Measurements from ENCODE around the gene GPC6. TPM values are rescaled to one million over a fixed set of nuclear protein-coding genes. Genes with fewer than 3 reads are reported as not detected.

Gene GPC6
- total and polyA plus RNA-seq, 9 of the 15 experiments (the other 6 are each of a cell fraction or from before 2014, with no cell fraction given), result under 0.01 to 0.20 (median 0.01) TPM; not detected in 4

DNA sequence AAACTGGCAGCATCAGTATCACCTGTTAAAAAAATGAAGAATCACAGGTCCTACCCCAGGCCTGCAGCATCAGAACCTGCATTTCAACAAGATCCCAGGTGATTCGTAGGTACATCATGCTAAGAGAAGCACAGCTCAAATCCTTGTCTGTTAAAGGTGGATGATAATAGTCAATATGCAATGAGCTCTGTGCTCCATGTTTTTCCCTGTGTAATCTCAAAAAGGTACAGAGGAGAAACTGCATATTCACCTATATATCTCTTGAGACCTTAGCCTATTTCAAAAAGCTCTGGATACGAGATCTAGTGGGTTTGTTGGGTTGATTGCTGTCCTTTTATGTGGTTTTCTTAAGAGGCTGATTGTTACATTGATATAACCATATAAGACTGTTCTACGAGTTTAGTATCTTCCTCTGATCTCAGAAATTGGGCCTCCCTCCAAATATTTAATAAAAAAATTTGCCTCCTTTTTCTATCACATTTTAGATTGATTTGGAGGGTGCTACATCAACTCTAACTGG lies 1104.0 kb downstream of the GPC6 start:
- H3K36me3 ChIP-seq (ENCODE audit: control insufficient read depth, insufficient read depth, low read length), result no peaks in the 10 kb centered on the region
- FAIRE-seq (no peak), ATAC-seq (no peak), DNase-seq (ENCODE audit: extremely low read depth in 1 of 4, low spot score in 3 of 4) (no peak)
- no peaks in the 10 kb centered on the region for H3K9me1 ChIP-seq (ENCODE audit: control insufficient read depth, insufficient read depth, low read length)
- WGBS (ENCODE audit: insufficient coverage, low coverage, missing lambda C conversion rate), result 0% methylated on average over 2 of the region's 3 CpGs
- in situ Hi-C loops (cut with MboI) (no loop called here), intact Hi-C loops (cut with micrococcal nuclease) (no loop called here)
- BruUV-seq (replicated peaks), result no TSS peak
- H4K20me1 ChIP-seq (replicated peaks; ENCODE audit: control insufficient read depth, insufficient read depth, low read length), result no peaks in the 10 kb centered on the region
- no peaks in the 10 kb centered on the region for H3K9me3 ChIP-seq (replicated peaks; ENCODE audit: control insufficient read depth, insufficient read depth, low read depth, low read length)
- no peaks in the 10 kb centered on the region for H3K27me3 ChIP-seq (ENCODE audit: control insufficient read depth in 2 of 2, insufficient read depth in 2 of 2, low read length in 2 of 2)
- H3K4me3 ChIP-seq, result no peak overlapping the region
- H3K4me2 ChIP-seq (ENCODE audit: insufficient read depth, low read length), result no peak overlapping the region
- H3K9ac ChIP-seq (ENCODE audit: insufficient read depth in 1 of 2, low read depth in 2 of 2, low read length in 2 of 2), result no peak overlapping the region
- no peak overlapping the region for H3K27ac ChIP-seq (ENCODE audit: extremely low read depth, low read depth, low read length)
- ChIA-PET CTCF (ENCODE audit: low intra/inter-chr PET ratio) (no interaction called here), POLR2A (no interaction called here)
- no peaks in the 10 kb centered on the region for H3K79me2 ChIP-seq (ENCODE audit: control insufficient read depth, insufficient read depth, low read length)
- H2AFZ ChIP-seq (ENCODE audit: low read depth, low read length), result no peak overlapping the region
- TF ChIP-seq ZNF23 (CRISPR knock-in tag; IDR thresholded peaks at IDR 0.05), result no peak
- TF ChIP-seq KAT2B (IDR thresholded peaks at IDR 0.05; ENCODE audit: low read depth, low read length), result no peak
- no peak for TF ChIP-seq KDM5B (IDR thresholded peaks at IDR 0.05; ENCODE audit: insufficient replicate concordance, low read depth, low read length)
- peak; percentile 0 for TF ChIP-seq POLR3G (IDR thresholded peaks at IDR 0.05; ENCODE audit: extremely low read depth, insufficient read length, insufficient replicate concordance)
- no peak for TF ChIP-seq BRCA1 (IDR thresholded peaks at IDR 0.05)
- TF ChIP-seq BRCA1 (CRISPR knock-in tag; IDR thresholded peaks at IDR 0.05), result no peak
- H3K4me1 ChIP-seq (replicated peaks in 1 of 2; ENCODE audit: control insufficient read depth in 2 of 2, insufficient read depth in 2 of 2, low read length in 2 of 2), result no peaks in the 10 kb centered on the region

- BruUV-seq (replicated peaks), result no TSS peak
- Histone ChIP-seq H3K9me1 (ENCODE audit: control insufficient read depth, insufficient read depth, low read length) (no peaks in the 10 kb centered on the region), H3K9me3 (replicated peaks; ENCODE audit: control insufficient read depth, insufficient read depth, low read depth, low read length) (no peaks in the 10 kb centered on the region), H2AFZ (ENCODE audit: low read depth, low read length) (no peak overlapping the region), H3K4me3 (no peak overlapping the region), H3K27ac (ENCODE audit: extremely low read depth, low read depth, low read length) (no peak overlapping the region), H4K20me1 (replicated peaks; ENCODE audit: control insufficient read depth, insufficient read depth, low read length) (no peaks in the 10 kb centered on the region), H3K36me3 (ENCODE audit: control insufficient read depth, insufficient read depth, low read length) (no peaks in the 10 kb centered on the region), H3K4me2 (ENCODE audit: insufficient read depth, low read length) (no peak overlapping the region), H3K27me3 (ENCODE audit: control insufficient read depth in 2 of 2, insufficient read depth in 2 of 2, low read length in 2 of 2) (no peaks in the 10 kb centered on the region), H3K4me1 (replicated peaks in 1 of 2; ENCODE audit: control insufficient read depth in 2 of 2, insufficient read depth in 2 of 2, low read length in 2 of 2) (no peaks in the 10 kb centered on the region), H3K79me2 (ENCODE audit: control insufficient read depth, insufficient read depth, low read length) (no peaks in the 10 kb centered on the region), H3K9ac (ENCODE audit: insufficient read depth in 1 of 2, low read depth in 2 of 2, low read length in 2 of 2) (no peak overlapping the region)
- WGBS (ENCODE audit: insufficient coverage, low coverage, missing lambda C conversion rate), result 0% methylated on average over 3 of the region's 3 CpGs
- ATAC-seq (no peak), FAIRE-seq (no peak), DNase-seq (ENCODE audit: extremely low read depth in 1 of 4, low spot score in 3 of 4) (no peak)
- ChIA-PET POLR2A (no interaction called here), CTCF (ENCODE audit: low intra/inter-chr PET ratio) (no interaction called here)
- intact Hi-C loops (cut with micrococcal nuclease) (no loop called here), in situ Hi-C loops (cut with MboI) (no loop called here)
- TF ChIP-seq CBFB (CRISPR knock-in tag; IDR thresholded peaks at IDR 0.05), result no peak
- TF ChIP-seq MEF2D (tag; conservative IDR thresholded peaks at IDR 0.05; ENCODE audit: low read depth), result no peak
- TF ChIP-seq, protein P1, sequence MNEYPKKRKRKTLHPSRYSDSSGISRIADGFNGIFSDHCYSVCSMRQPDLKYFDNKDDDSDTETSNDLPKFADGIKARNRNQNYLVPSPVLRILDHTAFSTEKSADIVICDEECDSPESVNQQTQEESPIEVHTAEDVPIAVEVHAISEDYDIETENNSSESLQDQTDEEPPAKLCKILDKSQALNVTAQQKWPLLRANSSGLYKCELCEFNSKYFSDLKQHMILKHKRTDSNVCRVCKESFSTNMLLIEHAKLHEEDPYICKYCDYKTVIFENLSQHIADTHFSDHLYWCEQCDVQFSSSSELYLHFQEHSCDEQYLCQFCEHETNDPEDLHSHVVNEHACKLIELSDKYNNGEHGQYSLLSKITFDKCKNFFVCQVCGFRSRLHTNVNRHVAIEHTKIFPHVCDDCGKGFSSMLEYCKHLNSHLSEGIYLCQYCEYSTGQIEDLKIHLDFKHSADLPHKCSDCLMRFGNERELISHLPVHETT (CRISPR knock-in tag; conservative IDR thresholded peaks at IDR 0.05 in 1 of 2, IDR thresholded peaks at IDR 0.05 in 1 of 2), result no peak
- TF ChIP-seq GABPA (tag; conservative IDR thresholded peaks at IDR 0.05; ENCODE audit: low read depth), result no peak
- no peak for TF ChIP-seq GATA2 (CRISPR knock-in tag; IDR thresholded peaks at IDR 0.05)
Observed at GRCh38 chr13:94331281-94331680, 1104.7 kb downstream of the GPC6 start.
